K562 (cell line): ENCODE measurements around the gene LCLAT1. TPM values are rescaled to one million over a fixed set of nuclear protein-coding genes. Genes with fewer than 3 reads are reported as not detected.

Experiments
- ATAC-seq: fragments of 200-7000 bp; cut with Tn5 transposase; 3 replicates; pipeline ENCODE4 v1.9.1; 2020; ENCODE audit warnings: moderate library complexity
- BruUV-seq: library from RNA; stranded (reverse); fragments of 400-500 nt; replicated peaks from 2 replicates; lab custom pipeline; 2021; lab: Mats Ljungman, UMichigan
- CTCF ChIA-PET: fragments of 300-600 bp; formaldehyde crosslinking; extraction: SDS; loops from one replicate; lab custom pipeline; 2021; ENCODE audit warnings: low intra/inter-chr PET ratio; lab: Yijun Ruan, JAX
- POLR2A ChIA-PET: fragments of 300-600, 350-650 bp; sonication (Branson Sonifier 250); formaldehyde crosslinking; extraction: SDS; loops from one replicate; lab custom pipeline; 2021; ENCODE audit warnings: antibody characterized with exemption, inconsistent platforms; lab: Yijun Ruan, JAX
- DNase-seq, 4 experiments: peaks; one replicate each; pipeline versions ENCODE4 v3.0.0 to v3.0.0-alpha.2; 2011 to 2018; ENCODE audit warnings: low spot score in 3 of 4, mixed read lengths in 3 of 4; ENCODE audit errors: extremely low read depth in 1 of 4
- FAIRE-seq: peaks from 2 replicates; lab custom pipeline; 2011; peaks lifted over from hg19 to GRCh38; lab: Jason Lieb, UNC
- H2AFZ ChIP-seq: 2 replicates; pipeline ENCODE4 v1.6.0; 2011; ENCODE audit warnings: low read depth, low read length, control low read depth, inconsistent platforms
- H3K27ac ChIP-seq: fragments of 200-600 bp; 3 replicates; pipeline ENCODE4 v1.8.0; 2011; ENCODE audit warnings: low read depth, mild to moderate bottlenecking, control low read depth, inconsistent platforms, low read length, moderate library complexity, mixed read lengths; ENCODE audit errors: extremely low read depth
- H3K27me3 ChIP-seq, 2 experiments: fragments of 300-600 bp in 1 of 2; 2 replicates in 1 of 2; 3 replicates in 1 of 2; pipeline versions ENCODE4 v1.6.0 to v1.8.0; 2011; ENCODE audit warnings: inconsistent platforms in 2 of 2, low read length in 2 of 2, mild to moderate bottlenecking in 1 of 2, mixed read lengths in 1 of 2, moderate library complexity in 1 of 2; ENCODE audit not compliant: control insufficient read depth in 2 of 2, insufficient read depth in 2 of 2
- H3K36me3 ChIP-seq: fragments of 300-600 bp; 3 replicates; pipeline ENCODE4 v1.8.0; 2011; ENCODE audit warnings: mild to moderate bottlenecking, low read length, inconsistent platforms; ENCODE audit not compliant: control insufficient read depth, insufficient read depth
- H3K4me1 ChIP-seq, 2 experiments: fragments of 200-600 bp in 1 of 2; replicated peaks in 1 of 2; 2 replicates in 1 of 2; 3 replicates in 1 of 2; pipeline versions ENCODE4 v1.5.1 to v1.8.0; 2011; ENCODE audit warnings: inconsistent platforms in 2 of 2, low read length in 2 of 2, mild to moderate bottlenecking in 1 of 2, mixed read lengths in 1 of 2, moderate library complexity in 1 of 2; ENCODE audit not compliant: control insufficient read depth in 2 of 2, insufficient read depth in 2 of 2
- H3K4me2 ChIP-seq: 2 replicates; pipeline ENCODE4 v1.6.1; 2011; ENCODE audit warnings: low read length, control low read depth, inconsistent platforms, mixed read lengths; ENCODE audit not compliant: insufficient read depth
- H3K4me3 ChIP-seq: fragments of 200-600 bp; sonication (generic), shearing (Covaris generic); 2 replicates; pipeline ENCODE4 v1.5.1; 2016; ENCODE audit warnings: control low read depth, inconsistent platforms
- H3K79me2 ChIP-seq: fragments of 200-600 bp; 3 replicates; pipeline ENCODE4 v1.8.0; 2011; ENCODE audit warnings: low read length, inconsistent platforms; ENCODE audit not compliant: control insufficient read depth, insufficient read depth
- H3K9ac ChIP-seq, 2 experiments: 2 replicates each; pipeline versions ENCODE4 v1.6.0 to v1.6.1; 2011; ENCODE audit warnings: low read depth in 2 of 2, low read length in 2 of 2, control low read depth in 1 of 2, inconsistent platforms in 1 of 2, mild to moderate bottlenecking in 1 of 2, mixed read lengths in 1 of 2; ENCODE audit not compliant: insufficient read depth in 1 of 2
- H3K9me1 ChIP-seq: one replicate; pipeline ENCODE4 v1.6.0; 2011; ENCODE audit warnings: inconsistent platforms, mild to moderate bottlenecking, low read length, moderate library complexity; ENCODE audit not compliant: control insufficient read depth, insufficient read depth
- H3K9me3 ChIP-seq: replicated peaks from 2 replicates; pipeline ENCODE4 v1.5.1; 2011; ENCODE audit warnings: low read depth, low read length, inconsistent platforms; ENCODE audit not compliant: control insufficient read depth, insufficient read depth
- H4K20me1 ChIP-seq: replicated peaks from 2 replicates; pipeline ENCODE4 v1.6.1; 2011; ENCODE audit warnings: low read length, inconsistent platforms, mixed read lengths; ENCODE audit not compliant: control insufficient read depth, insufficient read depth
- E2F4 ChIP-seq: sonication (generic); formaldehyde crosslinking; IDR thresholded peaks from 2 replicates; pipeline ENCODE4 v1.8.0; 2022; ENCODE audit warnings: mild to moderate bottlenecking, low read depth, missing genetic modification reagents
- GTF2F1 ChIP-seq: IDR thresholded peaks from 2 replicates; pipeline ENCODE4 v1.6.1; 2011; ENCODE audit warnings: low read depth, low read length, improper control_type of control experiment
- KLF10 ChIP-seq: fragments of 250-450 bp; sonication (Bioruptor Pico); IDR thresholded peaks from 2 replicates; pipeline ENCODE4 v1.6.1; 2021; ENCODE audit warnings: matching md5 sums
- KLF13 ChIP-seq: fragments of 450-650 bp; IDR thresholded peaks from 2 replicates; pipeline ENCODE4 v1.6.1; 2016; ENCODE audit warnings: missing genetic modification characterization, low read depth, mild to moderate bottlenecking, missing compliant biosample characterization, moderate library complexity, borderline replicate concordance
- MEIS2 ChIP-seq: fragments of 450-650 bp; IDR thresholded peaks from 2 replicates; pipeline ENCODE4 v1.6.1; 2014; ENCODE audit warnings: mild to moderate bottlenecking; ENCODE audit not compliant: partially characterized antibody
- PBX2 ChIP-seq, 2 experiments: IDR thresholded peaks in 1 of 2; conservative IDR thresholded peaks in 1 of 2; 2 replicates each; pipeline ENCODE4 v1.6.1; 2016; ENCODE audit warnings: low read depth in 2 of 2, mild to moderate bottlenecking in 1 of 2, missing compliant biosample characterization in 1 of 2, missing genetic modification characterization in 1 of 2, moderate library complexity in 1 of 2
- TARDBP ChIP-seq: fragments of 450-650 bp; IDR thresholded peaks from 2 replicates; pipeline ENCODE4 v1.6.1; 2016
- WGBS: fragments of 100-300 bp; shearing (Covaris generic); methylation state at CpG from one replicate; pipeline ENCODE4 v1.1.6; 2016; ENCODE audit warnings: low coverage, mixed read lengths; ENCODE audit not compliant: insufficient coverage; ENCODE audit errors: missing lambda C conversion rate; 5-methylcytosine and 5-hydroxymethylcytosine counted together
- in situ Hi-C: fragments of 300-500 bp; cut with MboI; formaldehyde crosslinking; loops from 4 replicates; pipeline ENCODE4 v1.15.0; 2018; ENCODE audit warnings: inconsistent platforms, mixed read lengths
- intact Hi-C: fragments of 100-400 bp; cut with micrococcal nuclease; formaldehyde crosslinking; loops from 2 replicates; pipeline ENCODE4 v1.14.2; 2022
- polyA plus RNA-seq, 8 experiments: library from polyadenylated mRNA; depleted of rRNA in 4 of 8; stranded (reverse) in 5 of 8; unstranded in 3 of 8; fragments of >200 nt; fragmentation: Nextera tagmentation in 2 of 8; fragmentation: Illumina TruSeq in 1 of 8; extraction: Ambion mirVana in 2 of 8; extraction: Trizol in 1 of 8; gene quantifications; 2 replicates each; pipeline versions ENCODE4 v1.2.1 to v1.2.3, GENCODE V29; 2011 to 2014; ENCODE audit warnings: inconsistent platforms in 1 of 8, missing spikeins in 1 of 8
- total RNA-seq, 7 experiments: library from RNA; depleted of rRNA in 6 of 7; stranded (reverse); fragments of >200 nt in 6 of 7; fragmentation: Illumina TruSeq in 2 of 7; extraction: Trizol in 2 of 7; gene quantifications; 2 replicates each; pipeline versions ENCODE4 v1.2.1 to v1.2.3, GENCODE V29; 2011 to 2021; ENCODE audit warnings: low replicate concordance in 1 of 7

The LCLAT1 gene
- total and polyA plus RNA-seq, 9 of the 15 experiments (the other 6 are each of a cell fraction or from before 2014, with no cell fraction given), result 8.9 to 63.3 (median 25.4) TPM

GRCh38 chr2:30466216-30466615, 19.2 kb downstream of the LCLAT1 start:
- no peak for FAIRE-seq
- CTCF ChIA-PET, result no interaction called here

More at GRCh38 chr2:30466216-30466615, 19.2 kb downstream of the LCLAT1 start:
- Histone ChIP-seq H2AFZ (no peak overlapping the region), H3K27ac (no peak overlapping the region), H3K36me3 (no peaks in the 10 kb centered on the region), H3K9ac (no peak overlapping the region), H3K27me3 (no peaks in the 10 kb centered on the region)
- 94% methylated on average over 1 of the region's 1 CpG for WGBS
- ATAC-seq, result no peak
- POLR2A ChIA-PET, result no interaction called here
- no peak for TF ChIP-seq KLF10 (CRISPR knock-in tag)
- no peak for TF ChIP-seq E2F4 (CRISPR knock-in tag)
- TF ChIP-seq MEIS2, result peak; percentile 56
- TF ChIP-seq GTF2F1, result no peak
- no peak for TF ChIP-seq KLF13 (tag)
- TF ChIP-seq PBX2 (CRISPR knock-in tag; IDR thresholded peaks at IDR 0.05; ENCODE audit: low read depth), result no peak
- TF ChIP-seq PBX2 (tag; conservative IDR thresholded peaks at IDR 0.05; ENCODE audit: low read depth), result peak; percentile 51; the same call in 1 of the 2 replicates
- no peak for TF ChIP-seq TARDBP
- TF ChIP-seq, all 486 proteins: peak for 2
- intact Hi-C loops (no loop called here), in situ Hi-C loops (no loop called here)
- Histone ChIP-seq H4K20me1 (no peaks in the 10 kb centered on the region; the same call in 1 of the 2 replicates), H3K79me2 (peaks cover 74% of the 10 kb centered on the region), H3K4me2 (no peak overlapping the region), H3K9me1 (no peaks in the 10 kb centered on the region), H3K4me3 (no peak overlapping the region), H3K4me1 (peaks cover 2 to 11% of the 10 kb centered on the region in 2 experiments; a peak in 2 of 5 replicates), H3K9me3 (no peaks in the 10 kb centered on the region)
- no TSS peak for BruUV-seq
- no peak for DNase-seq
